Stimulated activated CD8-positive, alpha-beta memory T cell treated with anti-CD3 and anti-CD28 coated beads, Interleukin-12 subunit alpha, Interleukin-12 subunit beta, amount 100 ng/mL, for 24 hours (primary cell): ENCODE results near the gene HMGCS2.

Source experiments
- DNase-seq: peaks from one replicate; pipeline ENCODE4 v3.0.0-alpha.2; 2020; ENCODE audit errors: extremely low read depth

Gene HMGCS2

DNA sequence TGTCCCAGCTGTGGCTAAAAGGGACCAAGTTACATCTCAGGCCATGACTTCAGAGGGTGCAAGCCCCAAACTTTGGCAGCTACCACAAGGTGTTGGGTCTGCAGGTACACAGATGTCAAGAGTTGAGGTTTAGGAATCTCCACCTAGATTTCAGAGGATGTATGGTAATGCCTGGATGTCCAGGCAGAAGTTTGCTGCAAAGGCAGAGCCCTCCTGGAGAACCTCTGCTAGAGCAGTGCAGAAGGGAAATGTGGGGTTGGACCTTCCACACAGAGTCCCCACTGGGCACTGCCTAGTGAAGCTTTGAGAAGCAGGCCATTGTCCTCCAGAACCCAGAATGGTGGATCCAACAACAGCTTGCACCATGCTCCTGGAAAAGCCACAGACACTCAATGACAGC is 67.0 kb downstream of the HMGCS2 start:
- no peak for DNase-seq

DNA sequence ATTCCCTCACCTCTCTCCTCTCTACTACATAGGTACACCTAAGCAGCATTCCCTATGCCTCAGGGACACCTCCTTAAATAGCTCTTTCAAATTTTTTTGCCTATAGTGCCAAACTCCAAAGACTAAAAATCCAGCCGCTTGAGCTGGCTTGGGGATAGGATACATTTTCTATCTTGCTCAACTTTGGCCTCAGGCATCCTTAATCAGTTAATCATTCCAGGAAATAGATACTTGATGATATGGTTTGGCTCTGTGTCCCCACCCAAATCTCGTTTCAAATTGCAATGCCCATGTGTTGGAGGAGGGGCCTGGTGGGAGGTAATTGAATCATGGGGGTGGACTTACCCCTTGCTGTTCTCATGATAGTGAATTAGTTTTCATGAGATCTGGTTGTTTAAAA is 68.4 kb downstream of the HMGCS2 start:
- DNase-seq: no peak
